B cell (primary cell): Measurements from ENCODE around the gene CDH13.

Source experiments
- EZH2 ChIP-seq: IDR thresholded peaks from 2 replicates; pipeline ENCODE4 v1.6.1; 2012; ENCODE audit warnings: borderline replicate concordance, low read depth, mild to moderate bottlenecking, moderate library complexity, low read length; ENCODE audit not compliant: insufficient read depth, poor library complexity, severe bottlenecking
- TF ChIP-seq, protein P1 (sequence below): fragments of 200-600 bp; IDR thresholded peaks from one replicate; pipeline ENCODE4 v1.8.0; 2022; ENCODE audit warnings: antibody characterized with exemption, mild to moderate bottlenecking

GRCh38 chr16:83813823-83814658 is 1187.3 kb downstream of the CDH13 start:
- TF ChIP-seq, protein P1, sequence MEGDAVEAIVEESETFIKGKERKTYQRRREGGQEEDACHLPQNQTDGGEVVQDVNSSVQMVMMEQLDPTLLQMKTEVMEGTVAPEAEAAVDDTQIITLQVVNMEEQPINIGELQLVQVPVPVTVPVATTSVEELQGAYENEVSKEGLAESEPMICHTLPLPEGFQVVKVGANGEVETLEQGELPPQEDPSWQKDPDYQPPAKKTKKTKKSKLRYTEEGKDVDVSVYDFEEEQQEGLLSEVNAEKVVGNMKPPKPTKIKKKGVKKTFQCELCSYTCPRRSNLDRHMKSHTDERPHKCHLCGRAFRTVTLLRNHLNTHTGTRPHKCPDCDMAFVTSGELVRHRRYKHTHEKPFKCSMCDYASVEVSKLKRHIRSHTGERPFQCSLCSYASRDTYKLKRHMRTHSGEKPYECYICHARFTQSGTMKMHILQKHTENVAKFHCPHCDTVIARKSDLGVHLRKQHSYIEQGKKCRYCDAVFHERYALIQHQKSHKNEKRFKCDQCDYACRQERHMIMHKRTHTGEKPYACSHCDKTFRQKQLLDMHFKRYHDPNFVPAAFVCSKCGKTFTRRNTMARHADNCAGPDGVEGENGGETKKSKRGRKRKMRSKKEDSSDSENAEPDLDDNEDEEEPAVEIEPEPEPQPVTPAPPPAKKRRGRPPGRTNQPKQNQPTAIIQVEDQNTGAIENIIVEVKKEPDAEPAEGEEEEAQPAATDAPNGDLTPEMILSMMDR, result no peak
- TF ChIP-seq EZH2, result no peak
